ENCODE results near the gene ATM.
"Not testable (repeated sequence)": the region's sequence is repeated elsewhere in the genome, so short reads cannot be mapped to it uniquely, and the experiment has no call there.

Gene ATM

GRCh38 chr11:108242422-108242821 lies 19.6 kb downstream of the ATM start:
- H3K4me3 ChIP-seq (ENCODE audit: low read length): no peak overlapping the region
- no peak for DNase-seq (ENCODE audit: low read depth)
- no peak for TF ChIP-seq CTCF (conservative IDR thresholded peaks at IDR 0.05; ENCODE audit: low read depth, low read length)

GRCh38 chr11:108246308-108246707 lies 23.4 kb downstream of the ATM start:
- no peak for TF ChIP-seq CTCF (conservative IDR thresholded peaks at IDR 0.05; ENCODE audit: low read depth, low read length)
- DNase-seq (ENCODE audit: low read depth): no peak
- H3K4me3 ChIP-seq (ENCODE audit: low read length): no peak overlapping the region

GRCh38 chr11:108246885-108247284 lies 24.0 kb downstream of the ATM start:
- no peak overlapping the region for H3K4me3 ChIP-seq (ENCODE audit: low read length)
- TF ChIP-seq CTCF (conservative IDR thresholded peaks at IDR 0.05; ENCODE audit: low read depth, low read length): no peak
- DNase-seq (ENCODE audit: low read depth): no peak

- no peak overlapping the region for H3K4me3 ChIP-seq (ENCODE audit: low read length)
- no peak for TF ChIP-seq CTCF (conservative IDR thresholded peaks at IDR 0.05; ENCODE audit: low read depth, low read length)
- DNase-seq (ENCODE audit: low read depth): no peak
Observed at GRCh38 chr11:108253176-108253575, 30.3 kb downstream of the ATM start.

- DNase-seq (ENCODE audit: low read depth): no peak
- no peak overlapping the region for H3K4me3 ChIP-seq (ENCODE audit: low read length)
- no peak for TF ChIP-seq CTCF (conservative IDR thresholded peaks at IDR 0.05; ENCODE audit: low read depth, low read length)
Observed at GRCh38 chr11:108269583-108269982, 46.7 kb downstream of the ATM start.

- DNase-seq (ENCODE audit: low read depth); H3K4me3 ChIP-seq (ENCODE audit: low read length): not testable (repeated sequence)
Observed at GRCh38 chr11:108276985-108277616, 54.2 kb downstream of the ATM start.

- no peak for DNase-seq (ENCODE audit: low read depth)
- TF ChIP-seq CTCF (conservative IDR thresholded peaks at IDR 0.05; ENCODE audit: low read depth, low read length): no peak
- no peak overlapping the region for H3K4me3 ChIP-seq (ENCODE audit: low read length)
Observed at GRCh38 chr11:108278546-108278945, 55.7 kb downstream of the ATM start.
